Left ventricle myocardium inferior (tissue), 1 donor: Measurements from ENCODE around the gene NUBP1. TPM values are rescaled to one million over a fixed set of nuclear protein-coding genes. Genes with fewer than 3 reads are reported as not detected.

Experiments
- DNase-seq: peaks from one replicate; pipeline ENCODE4 v3.0.0-alpha.2; 2020
- H3K27ac ChIP-seq: fragments of 200-600 bp; replicated peaks from 2 replicates; pipeline ENCODE4 v1.8.0; 2021
- H3K27me3 ChIP-seq: fragments of 200-600 bp; 2 replicates; pipeline ENCODE4 v1.8.0; 2021; ENCODE audit warnings: low read depth
- H3K36me3 ChIP-seq: fragments of 200-600 bp; 2 replicates; pipeline ENCODE4 v1.8.0; 2021
- H3K4me1 ChIP-seq: fragments of 200-600 bp; 2 replicates; pipeline ENCODE4 v1.8.0; 2021
- H3K4me3 ChIP-seq: fragments of 200-600 bp; 2 replicates; pipeline ENCODE4 v1.8.0; 2021; ENCODE audit warnings: mild to moderate bottlenecking, moderate library complexity
- H3K9me3 ChIP-seq: fragments of 200-600 bp; replicated peaks from 2 replicates; pipeline ENCODE4 v1.8.0; 2021
- intact Hi-C: fragments of 100-400 bp; cut with micrococcal nuclease; formaldehyde crosslinking; loops from one replicate; pipeline ENCODE4 v1.11.0; 2022
- total RNA-seq: library from RNA; stranded (reverse); fragmentation: NEBNext Ultra II Directional; extraction: Animal tissue kit (Norgen Biotek cat#: 25700); gene quantifications from one replicate; pipeline ENCODE4 v1.2.1, GENCODE V29; 2021
- TF ChIP-seq, protein P1 (sequence below): fragments of 200-600 bp; IDR thresholded peaks from 2 replicates; pipeline ENCODE4 v1.8.0; 2021; ENCODE audit warnings: antibody characterized with exemption, mild to moderate bottlenecking, borderline replicate concordance
- donor health status: DM: no; HTN: yes; CAD: no; lungs with severe emphysema.

Gene NUBP1
- total RNA-seq, 1 donor from 2014 or later: 50.6 TPM

DNA sequence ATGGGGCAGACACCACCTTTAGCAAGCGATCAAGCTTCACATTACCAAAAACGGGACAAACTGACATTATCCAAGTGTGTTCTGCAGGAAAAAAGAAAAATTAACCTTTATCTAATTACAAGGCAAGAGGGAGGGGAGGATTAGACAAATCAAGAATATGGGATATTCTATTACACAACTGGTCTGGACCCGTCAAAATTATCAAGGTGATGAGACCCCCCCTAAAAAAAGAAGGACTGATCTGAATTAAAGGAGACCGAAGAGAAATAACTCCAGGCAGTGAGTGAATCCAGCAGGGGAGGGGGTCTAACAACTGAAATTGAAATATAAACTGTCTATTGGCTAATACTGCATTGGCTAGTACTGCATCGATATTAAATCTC is 424 bp upstream of the NUBP1 start:
- H3K36me3 ChIP-seq: peaks cover 18% of the 10 kb centered on the region
- peaks cover 51% of the 10 kb centered on the region for H3K4me1 ChIP-seq
- H3K27me3 ChIP-seq: no peaks in the 10 kb centered on the region
- peak overlapping the region; percentile 71 for H3K4me3 ChIP-seq
- DNase-seq: no peak
- peak overlapping the region; percentile 99 for H3K27ac ChIP-seq
- H3K9me3 ChIP-seq: no peaks in the 10 kb centered on the region
- TF ChIP-seq, protein P1, sequence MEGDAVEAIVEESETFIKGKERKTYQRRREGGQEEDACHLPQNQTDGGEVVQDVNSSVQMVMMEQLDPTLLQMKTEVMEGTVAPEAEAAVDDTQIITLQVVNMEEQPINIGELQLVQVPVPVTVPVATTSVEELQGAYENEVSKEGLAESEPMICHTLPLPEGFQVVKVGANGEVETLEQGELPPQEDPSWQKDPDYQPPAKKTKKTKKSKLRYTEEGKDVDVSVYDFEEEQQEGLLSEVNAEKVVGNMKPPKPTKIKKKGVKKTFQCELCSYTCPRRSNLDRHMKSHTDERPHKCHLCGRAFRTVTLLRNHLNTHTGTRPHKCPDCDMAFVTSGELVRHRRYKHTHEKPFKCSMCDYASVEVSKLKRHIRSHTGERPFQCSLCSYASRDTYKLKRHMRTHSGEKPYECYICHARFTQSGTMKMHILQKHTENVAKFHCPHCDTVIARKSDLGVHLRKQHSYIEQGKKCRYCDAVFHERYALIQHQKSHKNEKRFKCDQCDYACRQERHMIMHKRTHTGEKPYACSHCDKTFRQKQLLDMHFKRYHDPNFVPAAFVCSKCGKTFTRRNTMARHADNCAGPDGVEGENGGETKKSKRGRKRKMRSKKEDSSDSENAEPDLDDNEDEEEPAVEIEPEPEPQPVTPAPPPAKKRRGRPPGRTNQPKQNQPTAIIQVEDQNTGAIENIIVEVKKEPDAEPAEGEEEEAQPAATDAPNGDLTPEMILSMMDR: no peak
- intact Hi-C loops: loop anchor here (10.0 kb wide), 1 partner anchor 172 kb away; no protein-coding TSS in a partner anchor

DNA sequence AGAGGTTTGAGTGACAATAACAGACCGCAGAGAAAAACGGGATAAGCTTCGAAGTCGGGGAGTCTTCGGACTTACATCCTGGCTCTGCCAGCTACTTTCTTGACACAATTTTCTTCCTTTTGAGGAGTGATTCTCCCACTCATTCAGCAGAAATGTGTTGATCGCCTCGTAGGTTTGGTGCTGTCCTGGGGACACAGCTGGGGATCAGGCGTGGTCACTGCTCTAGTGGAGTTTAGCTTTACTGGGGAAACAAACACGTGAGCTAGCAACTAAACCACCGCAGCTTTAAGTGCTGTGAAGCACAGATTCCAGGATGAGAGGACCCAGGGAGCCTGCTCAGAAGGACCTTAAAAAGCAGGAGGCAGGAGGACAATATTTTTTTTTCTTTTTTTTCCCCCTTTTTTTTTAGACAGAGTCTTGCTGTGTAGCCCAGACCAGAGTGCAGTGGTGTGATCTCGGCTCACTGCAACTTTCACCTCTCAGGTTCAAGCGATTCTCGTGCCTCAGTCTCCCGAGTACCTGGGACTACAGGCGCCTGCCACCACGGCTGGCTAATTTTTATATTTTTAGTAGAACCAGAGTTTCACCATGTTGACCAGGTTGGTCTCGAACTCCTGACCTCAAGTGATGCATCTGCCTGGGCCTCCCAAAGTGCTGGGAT is 858 bp downstream of the NUBP1 start:
- Histone ChIP-seq H3K4me1 (peaks cover 47% of the 10 kb centered on the region), H3K27ac (peak overlapping the region; percentile 99), H3K4me3 (peak overlapping the region; percentile 71), H3K9me3 (no peaks in the 10 kb centered on the region), H3K27me3 (no peaks in the 10 kb centered on the region), H3K36me3 (peaks cover 29% of the 10 kb centered on the region)
- TF ChIP-seq, protein P1: no peak
- intact Hi-C loops: loop anchor here (5.0 to 10.0 kb wide), 2 partner anchors 83 to 170 kb away; no protein-coding TSS in a partner anchor
- no peak for DNase-seq

DNA sequence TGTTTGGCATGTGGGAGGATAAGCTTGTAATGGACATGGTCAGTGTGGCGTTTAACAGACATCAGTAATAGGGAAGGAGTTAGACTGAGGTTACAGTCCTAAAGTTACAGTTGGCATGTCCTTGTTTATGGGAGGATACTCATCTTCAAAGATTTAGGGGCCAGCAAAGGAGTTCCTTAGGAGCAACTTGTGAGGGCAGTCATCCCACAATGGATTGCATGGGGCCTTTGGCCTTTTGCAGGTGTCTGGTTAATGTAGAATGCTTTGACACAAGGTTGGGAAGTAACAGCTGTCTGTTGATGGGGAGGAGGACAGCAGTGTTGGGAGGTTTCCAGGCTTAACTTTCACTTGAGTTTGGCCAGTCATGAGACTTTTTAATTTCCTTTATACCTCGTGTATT is 2.2 kb downstream of the NUBP1 start:
- DNase-seq: no peak
- Histone ChIP-seq H3K36me3 (peaks cover 37% of the 10 kb centered on the region), H3K27ac (peak overlapping the region; percentile 99), H3K4me1 (peaks cover 60% of the 10 kb centered on the region), H3K9me3 (no peaks in the 10 kb centered on the region), H3K4me3 (no peak overlapping the region), H3K27me3 (no peaks in the 10 kb centered on the region)
- TF ChIP-seq, protein P1: no peak
- intact Hi-C loops: loop anchor here (5.0 to 10.0 kb wide), 2 partner anchors 81 to 169 kb away; no protein-coding TSS in a partner anchor

DNA sequence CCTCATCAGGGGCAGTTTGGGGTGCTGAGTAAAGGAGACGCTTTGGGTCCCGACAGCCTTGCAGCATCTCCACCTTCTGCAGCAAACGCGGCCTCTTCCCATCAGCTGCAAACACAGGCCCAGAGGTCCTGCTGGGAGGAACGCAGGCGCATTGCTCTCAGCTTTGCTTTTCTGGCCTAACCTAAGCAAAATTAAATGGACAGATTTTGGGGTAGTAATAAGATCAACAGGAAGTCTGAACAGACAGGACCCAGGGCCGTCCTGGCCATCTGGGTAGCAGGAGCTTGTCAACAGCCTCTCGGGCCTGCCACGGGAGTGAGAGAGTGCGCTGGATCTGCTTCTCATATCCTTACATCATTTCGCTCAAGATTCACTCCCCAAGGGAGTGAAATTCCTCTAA is 7.2 kb downstream of the NUBP1 start:
- peaks cover 63% of the 10 kb centered on the region for H3K36me3 ChIP-seq
- H3K4me1 ChIP-seq: peaks cover 38% of the 10 kb centered on the region
- no peak overlapping the region for H3K4me3 ChIP-seq
- TF ChIP-seq, protein P1: no peak
- H3K27ac ChIP-seq: peak overlapping the region; percentile 52
- no peak for DNase-seq
- intact Hi-C loops: no loop called here
- no peaks in the 10 kb centered on the region for H3K9me3 ChIP-seq
- H3K27me3 ChIP-seq: no peaks in the 10 kb centered on the region

DNA sequence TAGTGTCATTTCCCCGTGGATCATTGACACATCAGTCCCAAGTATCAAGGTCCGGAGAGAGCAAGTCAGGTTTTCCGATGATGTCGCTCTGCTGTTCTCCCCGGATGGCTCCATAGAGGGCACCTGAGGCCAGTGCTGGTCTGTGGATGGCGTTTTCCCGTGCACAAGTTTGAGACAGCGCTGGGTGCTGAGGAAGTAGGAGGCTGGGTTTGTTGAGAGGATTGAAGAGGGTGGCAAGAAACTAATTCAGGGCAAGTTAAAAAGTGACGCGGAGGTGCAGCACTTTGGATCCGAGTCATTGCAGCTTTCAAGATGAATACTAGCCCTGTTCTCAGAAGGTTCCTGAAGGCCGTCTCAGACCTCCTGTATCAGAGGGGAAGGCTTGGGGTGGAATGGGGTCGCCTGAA is 7.7 kb downstream of the NUBP1 start:
- no peak for DNase-seq
- Histone ChIP-seq H3K9me3 (no peaks in the 10 kb centered on the region), H3K4me3 (no peak overlapping the region), H3K36me3 (peaks cover 66% of the 10 kb centered on the region), H3K27me3 (no peaks in the 10 kb centered on the region), H3K27ac (peak overlapping the region; percentile 52), H3K4me1 (peaks cover 38% of the 10 kb centered on the region)
- intact Hi-C loops: no loop called here
- TF ChIP-seq, protein P1: no peak
